ENCODE data around the gene SULT2B1. TPM values are rescaled to one million over a fixed set of nuclear protein-coding genes. Genes with fewer than 3 reads are reported as not detected.

The SULT2B1 gene
- total RNA-seq, 1 donor from 2014 or later = not detected

DNA sequence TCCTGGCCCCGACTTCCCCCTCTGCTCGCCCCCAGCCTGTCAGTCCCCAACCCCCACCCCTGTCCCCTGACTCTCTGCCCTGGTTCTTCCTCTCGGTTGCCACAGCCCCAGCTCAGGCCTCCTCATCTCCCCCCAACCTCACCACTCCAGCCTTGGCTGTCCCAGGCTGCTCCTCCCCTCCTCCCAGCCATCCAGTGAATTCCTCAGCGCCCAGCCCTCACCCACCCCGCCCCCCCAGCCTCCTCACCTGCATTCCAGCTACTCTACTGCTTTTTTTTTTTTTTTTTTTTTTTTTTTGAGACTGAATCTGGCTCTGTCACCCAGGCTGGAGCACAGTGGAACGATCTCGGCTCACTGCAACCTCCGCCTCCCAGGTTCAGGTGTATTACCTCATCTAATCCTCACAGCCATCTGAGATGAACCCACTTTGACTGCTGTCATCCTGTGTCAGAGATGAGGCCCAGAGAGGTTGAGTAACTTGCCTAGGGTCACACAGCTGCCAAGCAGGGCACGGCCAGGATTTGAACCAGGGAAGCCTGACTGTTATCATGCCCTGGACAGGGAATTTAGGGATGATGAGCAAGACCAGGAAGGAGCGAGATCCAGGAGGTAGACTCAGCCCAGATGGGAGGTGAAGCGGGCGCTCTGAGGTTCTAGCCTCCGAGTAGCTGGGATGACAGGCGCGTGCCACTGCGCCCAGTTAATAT is 2.6 kb downstream of the SULT2B1 start:
- no peak overlapping the region for H3K27ac Mint-ChIP-seq
- no peaks in the 10 kb centered on the region for H3K36me3 Mint-ChIP-seq (ENCODE audit: low read depth)
- H3K27me3 Mint-ChIP-seq (ENCODE audit: insufficient read depth) = peaks cover 2% of the 10 kb centered on the region
- H3K9me3 Mint-ChIP-seq = no peaks in the 10 kb centered on the region
- no peak overlapping the region for H3K4me3 Mint-ChIP-seq
- intact Hi-C loops (cut with micrococcal nuclease) = no loop called here
- no peak for DNase-seq (ENCODE audit: low spot score)
- H3K4me1 Mint-ChIP-seq (ENCODE audit: low read depth) = no peaks in the 10 kb centered on the region

- no peak overlapping the region for H3K4me3 Mint-ChIP-seq
- intact Hi-C loops (cut with micrococcal nuclease) = no loop called here
- no peak for DNase-seq (ENCODE audit: low spot score)
- H3K36me3 Mint-ChIP-seq (ENCODE audit: low read depth) = no peaks in the 10 kb centered on the region
- H3K27ac Mint-ChIP-seq = no peak overlapping the region
- no peaks in the 10 kb centered on the region for H3K4me1 Mint-ChIP-seq (ENCODE audit: low read depth)
- peaks cover 2% of the 10 kb centered on the region for H3K27me3 Mint-ChIP-seq (ENCODE audit: insufficient read depth)
- no peaks in the 10 kb centered on the region for H3K9me3 Mint-ChIP-seq
Observed at GRCh38 chr19:48556163-48556562, 4.2 kb downstream of the SULT2B1 start.

DNA sequence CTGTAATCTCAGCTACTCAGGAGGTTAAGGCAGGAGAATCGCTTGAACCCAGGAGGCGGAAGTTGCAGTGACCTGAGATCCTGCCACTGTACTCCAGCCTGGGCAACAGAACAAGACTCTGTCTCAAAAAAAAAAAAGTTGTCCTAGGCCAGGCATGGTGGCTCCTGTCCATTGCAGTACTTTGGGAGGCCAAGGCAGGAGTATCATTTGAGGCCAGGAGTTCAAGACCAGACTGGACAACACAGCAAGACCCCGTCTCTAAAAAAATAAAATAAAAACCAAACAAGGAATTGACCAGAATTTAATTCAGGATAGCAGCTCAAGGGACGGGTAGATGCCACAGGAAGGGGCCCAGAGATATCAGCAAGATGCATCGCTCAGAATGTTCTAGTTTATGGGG is 4.9 kb downstream of the SULT2B1 start:
- no peak for DNase-seq (ENCODE audit: low spot score)
- H3K4me3 Mint-ChIP-seq = no peak overlapping the region
- intact Hi-C loops (cut with micrococcal nuclease) = no loop called here

GRCh38 chr19:48558018-48558684 is 6.2 kb downstream of the SULT2B1 start:
- H3K4me1 Mint-ChIP-seq (ENCODE audit: low read depth) = no peaks in the 10 kb centered on the region
- DNase-seq (ENCODE audit: low spot score) = no peak
- no peak overlapping the region for H3K27ac Mint-ChIP-seq
- no peaks in the 10 kb centered on the region for H3K9me3 Mint-ChIP-seq
- no peaks in the 10 kb centered on the region for H3K36me3 Mint-ChIP-seq (ENCODE audit: low read depth)
- H3K4me3 Mint-ChIP-seq = no peak overlapping the region
- intact Hi-C loops (cut with micrococcal nuclease) = no loop called here
- peaks cover 2% of the 10 kb centered on the region for H3K27me3 Mint-ChIP-seq (ENCODE audit: insufficient read depth)

More for the DNA sequence above, 4.9 kb downstream of the SULT2B1 start:
- peaks cover 2% of the 10 kb centered on the region for H3K27me3 Mint-ChIP-seq (ENCODE audit: insufficient read depth)
- H3K9me3 Mint-ChIP-seq = no peaks in the 10 kb centered on the region
- H3K4me1 Mint-ChIP-seq (ENCODE audit: low read depth) = no peaks in the 10 kb centered on the region
- no peaks in the 10 kb centered on the region for H3K36me3 Mint-ChIP-seq (ENCODE audit: low read depth)
- H3K27ac Mint-ChIP-seq = no peak overlapping the region

- H3K4me3 Mint-ChIP-seq = no peak overlapping the region
- peaks cover 2% of the 10 kb centered on the region for H3K27me3 Mint-ChIP-seq (ENCODE audit: insufficient read depth)
- intact Hi-C loops (cut with micrococcal nuclease) = no loop called here
- no peaks in the 10 kb centered on the region for H3K36me3 Mint-ChIP-seq (ENCODE audit: low read depth)
- no peaks in the 10 kb centered on the region for H3K9me3 Mint-ChIP-seq
- no peaks in the 10 kb centered on the region for H3K4me1 Mint-ChIP-seq (ENCODE audit: low read depth)
- no peak overlapping the region for H3K27ac Mint-ChIP-seq
- DNase-seq (ENCODE audit: low spot score) = no peak
Observed at GRCh38 chr19:48560095-48560530, 8.1 kb downstream of the SULT2B1 start.

GRCh38 chr19:48561412-48561811 is 9.4 kb downstream of the SULT2B1 start:
- DNase-seq (ENCODE audit: low spot score) = no peak

DNA sequence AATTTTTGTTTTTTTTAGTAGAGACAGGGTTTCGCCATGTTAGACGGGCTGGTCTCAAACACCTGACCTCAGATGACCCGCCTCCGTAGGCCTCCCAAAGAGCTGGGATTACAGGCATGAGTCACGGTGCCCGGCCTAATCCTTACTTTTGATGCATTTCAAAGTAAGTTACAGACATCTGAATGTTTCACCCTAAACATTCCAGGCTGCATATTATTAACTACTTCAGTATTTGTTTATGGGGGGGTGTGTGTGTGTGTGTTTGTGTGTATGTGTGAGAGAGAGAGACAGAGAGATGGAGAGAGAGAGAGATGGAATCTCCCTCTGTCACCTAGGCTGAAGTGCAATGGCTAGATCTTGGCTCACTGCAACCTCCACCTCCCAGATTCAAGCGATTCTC is 13.1 kb downstream of the SULT2B1 start:
- intact Hi-C loops (cut with micrococcal nuclease) = no loop called here
- no peak for DNase-seq (ENCODE audit: low spot score)
- H3K9me3 Mint-ChIP-seq = no peaks in the 10 kb centered on the region
- no peaks in the 10 kb centered on the region for H3K36me3 Mint-ChIP-seq (ENCODE audit: low read depth)
- H3K27ac Mint-ChIP-seq = no peak overlapping the region
- no peak overlapping the region for H3K4me3 Mint-ChIP-seq
- H3K27me3 Mint-ChIP-seq (ENCODE audit: insufficient read depth) = peaks cover 2% of the 10 kb centered on the region
- no peaks in the 10 kb centered on the region for H3K4me1 Mint-ChIP-seq (ENCODE audit: low read depth)

More at GRCh38 chr19:48561412-48561811, 9.4 kb downstream of the SULT2B1 start:
- intact Hi-C loops (cut with micrococcal nuclease) = no loop called here
- no peak overlapping the region for H3K4me3 Mint-ChIP-seq
- H3K9me3 Mint-ChIP-seq = no peaks in the 10 kb centered on the region
- no peak overlapping the region for H3K27ac Mint-ChIP-seq
- peaks cover 2% of the 10 kb centered on the region for H3K27me3 Mint-ChIP-seq (ENCODE audit: insufficient read depth)
- H3K4me1 Mint-ChIP-seq (ENCODE audit: low read depth) = no peaks in the 10 kb centered on the region
- H3K36me3 Mint-ChIP-seq (ENCODE audit: low read depth) = no peaks in the 10 kb centered on the region

DNA sequence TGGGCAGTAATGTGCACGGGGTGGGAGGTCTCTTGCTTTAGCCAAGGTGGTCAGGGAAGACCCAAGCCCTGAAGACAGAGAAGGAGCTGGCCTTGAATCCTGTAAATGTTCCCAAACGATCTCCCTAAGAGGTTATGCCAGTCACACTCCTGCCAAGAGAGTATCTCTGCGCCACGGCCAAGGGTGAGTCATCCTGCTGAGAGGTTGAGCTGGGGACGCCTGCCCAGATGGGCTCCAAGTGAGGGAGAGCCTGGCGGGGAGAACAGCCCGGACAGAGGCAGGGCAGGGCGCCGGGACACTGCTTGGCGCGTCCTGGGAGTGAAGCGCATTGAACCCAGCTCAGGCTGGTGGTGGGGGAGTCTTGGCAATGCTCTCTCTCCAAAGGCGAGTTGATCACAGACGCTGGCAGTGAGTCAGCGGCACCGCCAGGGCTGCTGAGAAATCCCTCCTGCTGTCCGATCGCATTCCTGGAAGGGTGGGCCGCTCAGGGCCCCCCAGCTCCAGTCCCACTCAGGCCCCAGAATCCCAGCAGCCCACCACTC is 16.4 kb downstream of the SULT2B1 start:
- H3K4me1 Mint-ChIP-seq (ENCODE audit: low read depth) = no peaks in the 10 kb centered on the region
- DNase-seq (ENCODE audit: low spot score) = no peak
- H3K9me3 Mint-ChIP-seq = no peaks in the 10 kb centered on the region
- H3K27ac Mint-ChIP-seq = no peak overlapping the region
- peaks cover 3% of the 10 kb centered on the region for H3K27me3 Mint-ChIP-seq (ENCODE audit: insufficient read depth)
- H3K4me3 Mint-ChIP-seq = no peak overlapping the region
- H3K36me3 Mint-ChIP-seq (ENCODE audit: low read depth) = no peaks in the 10 kb centered on the region
- intact Hi-C loops (cut with micrococcal nuclease) = no loop called here

GRCh38 chr19:48569814-48570213 is 17.8 kb downstream of the SULT2B1 start:
- no peaks in the 10 kb centered on the region for H3K4me1 Mint-ChIP-seq (ENCODE audit: low read depth)
- H3K4me3 Mint-ChIP-seq = no peak overlapping the region
- no peaks in the 10 kb centered on the region for H3K36me3 Mint-ChIP-seq (ENCODE audit: low read depth)
- H3K27ac Mint-ChIP-seq = no peak overlapping the region
- intact Hi-C loops (cut with micrococcal nuclease) = no loop called here
- no peaks in the 10 kb centered on the region for H3K9me3 Mint-ChIP-seq
- H3K27me3 Mint-ChIP-seq (ENCODE audit: insufficient read depth) = peaks cover 3% of the 10 kb centered on the region
- DNase-seq (ENCODE audit: low spot score) = no peak

DNA sequence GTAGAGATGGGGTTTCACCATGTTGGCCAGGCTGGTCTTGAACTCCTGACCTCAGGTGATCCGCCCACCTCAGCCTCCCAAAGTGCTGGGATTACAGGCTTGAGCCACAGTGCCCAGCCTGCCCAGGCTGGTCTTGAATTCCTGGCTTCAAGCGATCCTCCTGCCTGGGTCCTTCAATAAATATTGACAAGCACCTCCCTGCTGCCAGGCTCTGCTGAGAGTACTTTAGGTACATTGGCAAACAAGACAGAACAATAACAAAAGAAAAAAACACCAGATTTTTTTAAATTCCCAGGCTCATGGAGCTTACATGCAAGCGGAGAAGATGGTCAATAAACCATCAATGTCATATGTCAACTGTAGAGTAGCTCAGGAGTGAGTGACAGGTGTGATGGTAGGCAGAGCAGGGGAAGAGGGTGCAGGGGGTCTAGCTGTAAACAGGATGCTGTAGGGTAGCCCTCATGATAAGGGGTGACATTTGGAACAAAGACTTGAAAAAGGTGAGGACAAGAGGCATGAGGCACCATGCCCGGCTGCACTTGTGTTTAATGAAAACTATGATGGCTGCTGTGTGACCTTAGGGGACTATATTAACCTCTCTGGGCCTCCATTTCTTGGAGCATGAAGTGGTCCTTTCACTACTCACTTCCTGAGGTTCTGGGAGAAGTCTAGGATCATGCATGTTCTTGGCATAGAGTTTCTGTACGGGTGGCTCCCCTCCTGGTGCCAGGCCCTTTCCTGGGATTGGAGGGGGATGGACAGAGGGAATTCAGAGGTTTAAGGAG is 19.6 kb downstream of the SULT2B1 start:
- peaks cover 3% of the 10 kb centered on the region for H3K27me3 Mint-ChIP-seq (ENCODE audit: insufficient read depth)
- DNase-seq (ENCODE audit: low spot score) = no peak
- intact Hi-C loops (cut with micrococcal nuclease) = no loop called here
- H3K36me3 Mint-ChIP-seq (ENCODE audit: low read depth) = no peaks in the 10 kb centered on the region
- H3K27ac Mint-ChIP-seq = no peak overlapping the region
- no peaks in the 10 kb centered on the region for H3K9me3 Mint-ChIP-seq
- H3K4me3 Mint-ChIP-seq = no peak overlapping the region
- no peaks in the 10 kb centered on the region for H3K4me1 Mint-ChIP-seq (ENCODE audit: low read depth)

GRCh38 chr19:48573163-48573505 is 21.2 kb downstream of the SULT2B1 start:
- H3K36me3 Mint-ChIP-seq (ENCODE audit: low read depth) = no peaks in the 10 kb centered on the region
- H3K27ac Mint-ChIP-seq = no peak overlapping the region
- no peaks in the 10 kb centered on the region for H3K4me1 Mint-ChIP-seq (ENCODE audit: low read depth)
- DNase-seq (ENCODE audit: low spot score) = no peak
- H3K4me3 Mint-ChIP-seq = no peak overlapping the region
- intact Hi-C loops (cut with micrococcal nuclease) = no loop called here
- peaks cover 2% of the 10 kb centered on the region for H3K27me3 Mint-ChIP-seq (ENCODE audit: insufficient read depth)
- no peaks in the 10 kb centered on the region for H3K9me3 Mint-ChIP-seq

- peaks cover 2% of the 10 kb centered on the region for H3K27me3 Mint-ChIP-seq (ENCODE audit: insufficient read depth)
- H3K4me3 Mint-ChIP-seq = no peak overlapping the region
- H3K36me3 Mint-ChIP-seq (ENCODE audit: low read depth) = no peaks in the 10 kb centered on the region
- intact Hi-C loops (cut with micrococcal nuclease) = no loop called here
- no peak overlapping the region for H3K27ac Mint-ChIP-seq
- H3K9me3 Mint-ChIP-seq = no peaks in the 10 kb centered on the region
- no peak for DNase-seq (ENCODE audit: low spot score)
- H3K4me1 Mint-ChIP-seq (ENCODE audit: low read depth) = no peaks in the 10 kb centered on the region
Observed at GRCh38 chr19:48575931-48576622, 24.1 kb downstream of the SULT2B1 start.
